ENCODE measurements around the gene NUAK2. TPM values are rescaled to one million over a fixed set of nuclear protein-coding genes. Genes with fewer than 3 reads are reported as not detected.

The NUAK2 gene
- total RNA-seq, 1 donor from 2014 or later, result 28.3 TPM

- peak; percentile 29 for ATAC-seq
Observed at GRCh38 chr1:205271277-205271676, 50.3 kb downstream of the NUAK2 start.

- ATAC-seq, result peak; percentile 84
Observed at GRCh38 chr1:205270764-205271163, 50.8 kb downstream of the NUAK2 start.

DNA sequence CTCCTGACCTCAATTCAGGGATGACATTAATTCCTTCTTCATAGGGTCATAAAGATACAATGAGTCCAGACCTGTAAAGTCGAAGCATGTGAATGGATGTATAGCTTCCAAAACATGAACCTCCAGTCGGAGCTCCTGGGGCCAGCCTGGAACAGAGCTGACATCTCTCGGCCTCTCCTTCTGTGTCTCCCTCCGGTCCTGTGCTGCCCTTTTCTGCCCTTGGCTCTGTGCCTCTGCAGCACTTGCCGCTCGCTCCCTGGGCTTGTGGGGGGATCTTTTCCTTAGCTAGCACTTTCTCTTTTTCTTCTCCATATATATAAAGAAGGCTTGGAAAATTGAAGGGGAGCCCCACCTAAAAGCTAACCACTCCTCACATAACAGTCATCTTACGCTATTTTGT is 51.3 kb downstream of the NUAK2 start:
- ATAC-seq, result no peak

DNA sequence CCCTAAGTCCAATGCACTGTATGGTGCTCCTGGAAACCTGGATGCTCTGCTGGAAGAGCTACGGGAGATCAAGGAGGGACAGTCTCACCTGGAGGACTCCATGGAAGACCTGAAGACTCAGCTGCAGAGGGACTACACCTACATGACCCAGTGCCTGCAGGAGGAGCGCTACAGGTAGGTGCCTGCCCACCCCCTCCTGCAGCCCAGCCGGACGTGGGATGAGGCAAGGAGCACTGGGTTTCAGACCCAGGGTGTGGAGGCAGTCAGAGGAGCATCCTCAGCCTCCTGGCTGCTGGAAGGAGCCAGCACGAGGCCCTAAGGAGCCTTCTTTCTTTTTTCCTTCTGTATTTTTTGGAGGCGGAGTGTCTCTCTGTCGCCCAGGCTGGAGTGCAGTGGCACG is 51.8 kb downstream of the NUAK2 start:
- no peak for ATAC-seq

GRCh38 chr1:205268846-205269680 is 52.5 kb downstream of the NUAK2 start:
- ATAC-seq, result no peak

- no peak for ATAC-seq
Observed at GRCh38 chr1:205267306-205267902, 54.1 kb downstream of the NUAK2 start.

- no peak for ATAC-seq
Observed at GRCh38 chr1:205266611-205267305, 54.8 kb downstream of the NUAK2 start.

DNA sequence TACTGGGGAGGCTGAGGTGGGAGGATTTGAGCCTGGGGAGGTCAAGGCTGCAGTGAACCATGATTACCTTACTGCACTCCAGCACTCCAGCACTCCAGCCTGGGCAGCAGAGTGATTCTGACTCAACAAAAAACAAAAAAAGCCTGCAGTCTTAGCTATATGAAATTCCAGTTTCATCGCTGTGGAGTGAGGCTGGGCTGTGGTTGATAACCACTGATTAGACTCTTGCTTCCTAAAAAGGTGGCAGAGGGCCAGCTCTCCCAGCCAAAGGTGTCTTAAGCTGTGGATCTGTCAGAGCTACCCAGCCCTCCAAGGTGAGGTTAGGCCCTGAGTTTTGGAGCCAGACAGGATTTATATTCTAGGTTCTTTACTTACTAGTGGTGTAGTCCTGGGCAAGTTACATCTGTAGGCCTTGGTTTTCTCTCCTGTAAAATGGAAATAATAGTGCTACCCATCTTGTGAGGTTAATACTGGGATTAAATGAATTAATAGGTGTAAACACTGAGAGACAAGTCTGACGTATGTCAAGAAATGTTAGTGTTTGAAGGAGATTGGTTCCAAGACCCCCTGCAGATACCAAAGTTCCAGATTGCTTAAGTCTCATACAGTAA is 57.9 kb downstream of the NUAK2 start:
- no peak for ATAC-seq

DNA sequence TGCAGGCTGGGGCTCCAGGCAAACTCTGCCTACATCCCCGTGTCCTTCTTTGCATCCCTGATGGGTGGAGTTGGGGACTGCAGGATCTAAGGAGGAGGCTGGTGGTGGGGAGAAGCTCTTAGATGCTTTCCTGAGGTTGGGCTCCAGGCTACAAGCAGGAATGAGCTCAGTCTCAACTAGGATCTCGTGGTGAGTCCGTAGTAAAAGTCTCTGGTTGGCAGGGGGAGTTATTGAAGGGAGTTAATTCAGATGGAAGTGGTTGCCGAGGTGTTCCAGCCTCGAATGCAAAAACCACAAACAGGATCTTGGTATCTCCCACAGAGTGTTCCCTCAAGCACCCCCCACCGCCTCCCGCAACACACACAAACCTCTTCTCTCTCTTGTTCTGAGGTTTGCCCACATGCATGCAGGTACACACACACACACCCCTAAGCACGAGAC is 58.8 kb downstream of the NUAK2 start:
- ATAC-seq, result no peak

GRCh38 chr1:205261946-205262691 is 59.4 kb downstream of the NUAK2 start:
- no peak for ATAC-seq

GRCh38 chr1:205260948-205261732 is 60.4 kb downstream of the NUAK2 start:
- no peak for ATAC-seq

DNA sequence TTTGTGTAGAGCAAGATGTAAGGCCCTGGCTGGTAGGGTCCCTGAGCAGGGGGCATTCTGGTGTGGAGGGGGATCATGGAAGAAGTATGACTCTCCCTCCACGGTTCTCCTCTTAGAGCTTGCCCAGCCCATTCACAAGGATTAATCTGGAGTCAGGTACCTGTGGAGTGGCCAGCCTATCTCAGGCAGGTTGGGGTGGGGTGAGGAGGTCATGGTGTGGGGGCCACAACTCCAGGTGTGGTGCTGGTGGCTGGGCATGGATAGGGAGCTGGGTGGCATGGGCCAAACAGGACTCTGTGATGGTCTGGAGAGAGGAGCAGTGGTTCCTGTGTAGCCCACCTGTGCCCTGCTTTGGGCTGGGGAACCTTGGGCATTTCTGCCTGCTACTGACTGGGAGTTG is 61.5 kb downstream of the NUAK2 start:
- ATAC-seq, result no peak

GRCh38 chr1:205259324-205259832 is 62.2 kb downstream of the NUAK2 start:
- peak; percentile 30 for ATAC-seq

- peak; percentile 79 for ATAC-seq
Observed at GRCh38 chr1:205258719-205259118, 62.8 kb downstream of the NUAK2 start.

- peak; percentile 50 for ATAC-seq
Observed at GRCh38 chr1:205258261-205258691, 63.3 kb downstream of the NUAK2 start.

- ATAC-seq, result no peak
Observed at GRCh38 chr1:205257735-205258134, 63.8 kb downstream of the NUAK2 start.

- no peak for ATAC-seq
Observed at GRCh38 chr1:205256951-205257625, 64.5 kb downstream of the NUAK2 start.

- ATAC-seq, result peak; percentile 84
Observed at GRCh38 chr1:205255941-205256780, 65.4 kb downstream of the NUAK2 start.

All from esophagus mucosa (tissue), 1 donor.